GM10266 (cell line): ENCODE measurements around the gene UBXN6.

ENCODE experiments used
- DNase-seq: peaks from one replicate; pipeline ENCODE4 v3.0.0; 2012; ENCODE audit errors: extremely low spot score
- CTCF ChIP-seq: IDR thresholded peaks from 2 replicates; pipeline ENCODE4 v1.5.1; 2012; ENCODE audit warnings: mild to moderate bottlenecking, low read depth; ENCODE audit not compliant: control insufficient read depth, insufficient read depth; ENCODE audit errors: missing control alignments

Gene UBXN6

GRCh38 chr19:4442819-4443146, 14.8 kb downstream of the UBXN6 start:
- TF ChIP-seq CTCF = no peak
- DNase-seq = no peak

GRCh38 chr19:4441994-4442818, 15.4 kb downstream of the UBXN6 start:
- TF ChIP-seq CTCF = no peak
- no peak for DNase-seq

- no peak for TF ChIP-seq CTCF
- DNase-seq = no peak
Measured at GRCh38 chr19:4439243-4439642, 18.4 kb downstream of the UBXN6 start.

- TF ChIP-seq CTCF = no peak
- DNase-seq = no peak
Measured at GRCh38 chr19:4437103-4437502, 20.5 kb downstream of the UBXN6 start.

GRCh38 chr19:4436231-4436630, 21.4 kb downstream of the UBXN6 start:
- TF ChIP-seq CTCF = no peak

GRCh38 chr19:4434391-4434790, 23.2 kb downstream of the UBXN6 start:
- DNase-seq = no peak
- no peak for TF ChIP-seq CTCF

More at GRCh38 chr19:4436231-4436630, 21.4 kb downstream of the UBXN6 start:
- DNase-seq = no peak

GRCh38 chr19:4432918-4433506, 24.6 kb downstream of the UBXN6 start:
- DNase-seq = no peak

More at GRCh38 chr19:4432918-4433506, 24.6 kb downstream of the UBXN6 start:
- no peak for TF ChIP-seq CTCF
